Stimulated activated CD4-positive, alpha-beta T cell treated with anti-CD3 and anti-CD28 coated beads, Interleukin-1b, Interleukin-23, amount 100 ng/mL, for 24 hours (primary cell): Measurements from ENCODE around the gene ITPK1.

Source experiments
- DNase-seq, 4 experiments: peaks; one replicate each; pipeline ENCODE4 v3.0.0-alpha.2; 2020; ENCODE audit warnings: low read depth in 4 of 4, low spot score in 1 of 4

Gene ITPK1

GRCh38 chr14:93084866-93085857 is 30.6 kb downstream of the ITPK1 start:
- no peak for DNase-seq

GRCh38 chr14:93084402-93084801 is 31.3 kb downstream of the ITPK1 start:
- DNase-seq = no peak

GRCh38 chr14:93083917-93084316 is 31.8 kb downstream of the ITPK1 start:
- no peak for DNase-seq

- DNase-seq = no peak
These were observed 33.1 kb downstream of the ITPK1 start for GRCh38 chr14:93082576-93083001.

- DNase-seq = no peak
These were observed 33.7 kb downstream of the ITPK1 start for GRCh38 chr14:93081876-93082570.

GRCh38 chr14:93079865-93080403 is 35.8 kb downstream of the ITPK1 start:
- no peak for DNase-seq

- no peak for DNase-seq
These were observed 36.4 kb downstream of the ITPK1 start for GRCh38 chr14:93079321-93079720.

GRCh38 chr14:93078870-93079269 is 36.9 kb downstream of the ITPK1 start:
- DNase-seq = no peak

GRCh38 chr14:93076755-93077154 is 39.0 kb downstream of the ITPK1 start:
- DNase-seq = no peak

GRCh38 chr14:93075891-93076290 is 39.8 kb downstream of the ITPK1 start:
- no peak for DNase-seq

GRCh38 chr14:93073910-93074769 is 41.6 kb downstream of the ITPK1 start:
- no peak for DNase-seq

- no peak for DNase-seq
These were observed 42.4 kb downstream of the ITPK1 start for GRCh38 chr14:93073358-93073707.

GRCh38 chr14:93072659-93073357 is 42.9 kb downstream of the ITPK1 start:
- no peak for DNase-seq

GRCh38 chr14:93068711-93069110 is 47.0 kb downstream of the ITPK1 start:
- no peak for DNase-seq

- DNase-seq = no peak
These were observed 48.6 kb downstream of the ITPK1 start for GRCh38 chr14:93067088-93067487.

GRCh38 chr14:93065272-93065730 is 50.4 kb downstream of the ITPK1 start:
- no peak for DNase-seq

- DNase-seq = no peak
These were observed 51.1 kb downstream of the ITPK1 start for GRCh38 chr14:93064411-93065271.

- no peak for DNase-seq
These were observed 52.3 kb downstream of the ITPK1 start for GRCh38 chr14:93063393-93063792.

GRCh38 chr14:93062890-93063289 is 52.8 kb downstream of the ITPK1 start:
- no peak for DNase-seq
